K562 (cell line): Measurements from ENCODE around the gene CCSER2. TPM values are rescaled to one million over a fixed set of nuclear protein-coding genes. Genes with fewer than 3 reads are reported as not detected.

ENCODE experiments used
- ADNP ChIP-seq: fragments of 200-800 bp; sonication (Bioruptor generic); IDR thresholded peaks from 2 replicates; pipeline ENCODE4 v1.6.1; 2016; ENCODE audit warnings: missing genetic modification characterization, missing compliant biosample characterization
- ARHGAP35 ChIP-seq: fragments of 450-650 bp; IDR thresholded peaks from 2 replicates; pipeline ENCODE4 v1.6.1; 2018; ENCODE audit not compliant: partially characterized antibody
- BACH1 ChIP-seq: fragments of 200-800 bp; sonication (Bioruptor generic); IDR thresholded peaks from 2 replicates; pipeline ENCODE4 v1.6.1; 2016; ENCODE audit warnings: missing genetic modification characterization, missing compliant biosample characterization
- FOXO4 ChIP-seq: fragments of 450-650 bp; formaldehyde crosslinking; IDR thresholded peaks from 2 replicates; pipeline ENCODE4 v1.4.0; 2020; ENCODE audit warnings: mild to moderate bottlenecking, moderate library complexity
- NCOA2 ChIP-seq, 2 experiments: fragments of 450-650 bp; IDR thresholded peaks; 2 replicates each; pipeline ENCODE4 v1.6.1; 2018; ENCODE audit warnings: mild to moderate bottlenecking in 2 of 2, moderate library complexity in 1 of 2; ENCODE audit not compliant: partially characterized antibody in 2 of 2
- NFXL1 ChIP-seq: fragments of 450-650 bp; formaldehyde crosslinking; IDR thresholded peaks from 2 replicates; pipeline ENCODE4 v1.4.0; 2021; ENCODE audit warnings: mild to moderate bottlenecking
- PBX2 ChIP-seq, 2 experiments: IDR thresholded peaks in 1 of 2; conservative IDR thresholded peaks in 1 of 2; 2 replicates each; pipeline ENCODE4 v1.6.1; 2016; ENCODE audit warnings: low read depth in 2 of 2, mild to moderate bottlenecking in 1 of 2, missing compliant biosample characterization in 1 of 2, missing genetic modification characterization in 1 of 2, moderate library complexity in 1 of 2
- PTBP1 ChIP-seq: fragments of 200-400 bp; formaldehyde crosslinking; IDR thresholded peaks from 2 replicates; pipeline ENCODE4 v1.6.1; 2017; ENCODE audit warnings: low read depth, low read length
- RBBP5 ChIP-seq: fragments of 200-600 bp; sonication (generic); IDR thresholded peaks from 2 replicates; pipeline ENCODE4 v1.6.1; 2012; ENCODE audit warnings: borderline replicate concordance, mild to moderate bottlenecking, low read length, control low read depth, inconsistent platforms; ENCODE audit not compliant: insufficient read depth, poor library complexity, severe bottlenecking
- RHOXF2B ChIP-seq: fragments of 250-450 bp; sonication (Bioruptor Pico); conservative IDR thresholded peaks from 2 replicates; pipeline ENCODE4 v1.5.1; 2021
- SRSF1 ChIP-seq: fragments of 200-400 bp; formaldehyde crosslinking; IDR thresholded peaks from 2 replicates; pipeline ENCODE4 v1.6.1; 2017; ENCODE audit warnings: mild to moderate bottlenecking, low read depth, low read length, moderate library complexity
- TAF1 ChIP-seq: IDR thresholded peaks from 2 replicates; pipeline ENCODE4 v1.6.1; 2011; ENCODE audit warnings: mild to moderate bottlenecking, low read length, moderate library complexity; ENCODE audit not compliant: insufficient read depth, control insufficient read depth, severe bottlenecking; ENCODE audit errors: extremely low read depth
- TCF7 ChIP-seq: sonication (generic); IDR thresholded peaks from 2 replicates; pipeline ENCODE4 v1.6.1; 2016; ENCODE audit warnings: antibody characterized with exemption, borderline replicate concordance
- TSHZ1 ChIP-seq: fragments of 250-450 bp; sonication (Bioruptor Pico); IDR thresholded peaks from 2 replicates; pipeline ENCODE4 v1.4.0; 2020; ENCODE audit warnings: mild to moderate bottlenecking, moderate library complexity
- ZFP30 ChIP-seq: fragments of 250-450 bp; sonication (Bioruptor Pico); IDR thresholded peaks from 2 replicates; pipeline ENCODE4 v1.8.0; 2022; ENCODE audit warnings: moderate library complexity, mild to moderate bottlenecking, inconsistent platforms, borderline replicate concordance
- ZNF551 ChIP-seq: fragments of 250-450 bp; sonication (Bioruptor Pico); IDR thresholded peaks from 2 replicates; pipeline ENCODE4 v1.5.0; 2021; ENCODE audit warnings: mild to moderate bottlenecking, moderate library complexity
- ZNF740 ChIP-seq, 3 experiments: fragments of 200-800 bp in 1 of 3; sonication (Bioruptor generic) in 1 of 3; sonication (generic) in 1 of 3; formaldehyde crosslinking in 1 of 3; IDR thresholded peaks; 2 replicates each; pipeline versions ENCODE4 v1.6.1 to v1.8.0; 2016 to 2022; ENCODE audit warnings: mild to moderate bottlenecking in 2 of 3, missing compliant biosample characterization in 2 of 3, missing genetic modification characterization in 2 of 3, missing genetic modification reagents in 1 of 3
- polyA plus RNA-seq, 8 experiments: library from polyadenylated mRNA; depleted of rRNA in 4 of 8; stranded (reverse) in 5 of 8; unstranded in 3 of 8; fragments of >200 nt; fragmentation: Nextera tagmentation in 2 of 8; fragmentation: Illumina TruSeq in 1 of 8; extraction: Ambion mirVana in 2 of 8; extraction: Trizol in 1 of 8; gene quantifications; 2 replicates each; pipeline versions ENCODE4 v1.2.1 to v1.2.3, GENCODE V29; 2011 to 2014; ENCODE audit warnings: inconsistent platforms in 1 of 8, missing spikeins in 1 of 8
- total RNA-seq, 7 experiments: library from RNA; depleted of rRNA in 6 of 7; stranded (reverse); fragments of >200 nt in 6 of 7; fragmentation: Illumina TruSeq in 2 of 7; extraction: Trizol in 2 of 7; gene quantifications; 2 replicates each; pipeline versions ENCODE4 v1.2.1 to v1.2.3, GENCODE V29; 2011 to 2021; ENCODE audit warnings: low replicate concordance in 1 of 7

Gene CCSER2
- total and polyA plus RNA-seq, 9 of the 15 experiments (the other 6 are each of a cell fraction or from before 2014, with no cell fraction given): 2.7 to 15.1 (median 9.7) TPM

- TF ChIP-seq ZNF551 (CRISPR knock-in tag) (no peak), NFXL1 (CRISPR knock-in tag) (no peak), FOXO4 (CRISPR knock-in tag) (no peak), PBX2 (CRISPR knock-in tag; IDR thresholded peaks at IDR 0.05; ENCODE audit: low read depth) (peak; percentile 28; the same call in 1 of the 2 replicates), PBX2 (tag; conservative IDR thresholded peaks at IDR 0.05; ENCODE audit: low read depth) (peak; percentile 85), TCF7 (peak; percentile 75; the same call in 1 of the 2 replicates), PTBP1 (no peak), RBBP5 (no peak), TSHZ1 (CRISPR knock-in tag) (no peak), ARHGAP35 (no peak), ADNP (tag) (no peak), TAF1 (peak; percentile 51), ZFP30 (CRISPR knock-in tag) (no peak), BACH1 (tag) (peak; percentile 93), RHOXF2B (CRISPR knock-in tag) (no peak), ZNF740 (CRISPR knock-in tag; IDR thresholded peaks at IDR 0.05) (0 out of 2 replicates have a peak, but pooled peaks have one; percentile 16), ZNF740 (tag; IDR thresholded peaks at IDR 0.05) (no peak), SRSF1 (no peak), NCOA2 (IDR thresholded peaks at IDR 0.05; ENCODE audit: partially characterized antibody in 2 of 2) (peak; percentile 69 to 77)
These were observed 34.8 kb upstream of the CCSER2 start (continued) for GRCh38 chr10:84293574-84294016.
